GM21786 (cell line): ENCODE results near the gene ZMYM5.
"Not testable (repeated sequence)": the region's sequence is repeated elsewhere in the genome, so short reads cannot be mapped to it uniquely, and the experiment has no call there.

Experiments
- ATAC-seq: cut with Tn5 transposase; IDR thresholded peaks from one replicate; pipeline ENCODE4 v1.9.1; 2021; ENCODE audit not compliant: unreplicated experiment

ZMYM5 gene

GRCh38 chr13:19822673-19823072 is 40.8 kb downstream of the ZMYM5 start:
- no peak for ATAC-seq

GRCh38 chr13:19818223-19818842 is 45.1 kb downstream of the ZMYM5 start:
- no peak for ATAC-seq

- no peak for ATAC-seq
Measured at GRCh38 chr13:19817510-19818158, 45.8 kb downstream of the ZMYM5 start.

- no peak for ATAC-seq
Measured at GRCh38 chr13:19817106-19817505, 46.3 kb downstream of the ZMYM5 start.

- ATAC-seq: not testable (repeated sequence)
Measured at GRCh38 chr13:19815842-19816241, 47.6 kb downstream of the ZMYM5 start.

- ATAC-seq: no peak
Measured at GRCh38 chr13:19810996-19811881, 52.2 kb downstream of the ZMYM5 start.

GRCh38 chr13:19810151-19810550 is 53.3 kb downstream of the ZMYM5 start:
- no peak for ATAC-seq

- ATAC-seq: no peak
Measured at GRCh38 chr13:19805765-19806164, 57.7 kb downstream of the ZMYM5 start.

- no peak for ATAC-seq
Measured at GRCh38 chr13:19795956-19796355, 67.5 kb downstream of the ZMYM5 start.

GRCh38 chr13:19794631-19795030 is 68.8 kb downstream of the ZMYM5 start:
- ATAC-seq: no peak

GRCh38 chr13:19791953-19792537 is 71.4 kb downstream of the ZMYM5 start:
- no peak for ATAC-seq

- ATAC-seq: peak; percentile 74
Measured at GRCh38 chr13:19782727-19783682, 80.4 kb downstream of the ZMYM5 start, which contains the start of gene PSPC1. PSPC1 (minus strand) TSS chr13:19782945; CDS start chr13:19782757, 188 bp downstream.

GRCh38 chr13:19782049-19782726 is 81.3 kb downstream of the ZMYM5 start:
- peak; percentile 37 for ATAC-seq

- no peak for ATAC-seq
Measured at GRCh38 chr13:19781526-19781925, 81.9 kb downstream of the ZMYM5 start.

GRCh38 chr13:19780753-19781418 is 82.6 kb downstream of the ZMYM5 start:
- not testable (repeated sequence) for ATAC-seq
